ENCODE results near the gene RAI1.
A peak's percentile ranks its signal among the peaks of the same experiment; 100 is the strongest.

RAI1 gene

DNA sequence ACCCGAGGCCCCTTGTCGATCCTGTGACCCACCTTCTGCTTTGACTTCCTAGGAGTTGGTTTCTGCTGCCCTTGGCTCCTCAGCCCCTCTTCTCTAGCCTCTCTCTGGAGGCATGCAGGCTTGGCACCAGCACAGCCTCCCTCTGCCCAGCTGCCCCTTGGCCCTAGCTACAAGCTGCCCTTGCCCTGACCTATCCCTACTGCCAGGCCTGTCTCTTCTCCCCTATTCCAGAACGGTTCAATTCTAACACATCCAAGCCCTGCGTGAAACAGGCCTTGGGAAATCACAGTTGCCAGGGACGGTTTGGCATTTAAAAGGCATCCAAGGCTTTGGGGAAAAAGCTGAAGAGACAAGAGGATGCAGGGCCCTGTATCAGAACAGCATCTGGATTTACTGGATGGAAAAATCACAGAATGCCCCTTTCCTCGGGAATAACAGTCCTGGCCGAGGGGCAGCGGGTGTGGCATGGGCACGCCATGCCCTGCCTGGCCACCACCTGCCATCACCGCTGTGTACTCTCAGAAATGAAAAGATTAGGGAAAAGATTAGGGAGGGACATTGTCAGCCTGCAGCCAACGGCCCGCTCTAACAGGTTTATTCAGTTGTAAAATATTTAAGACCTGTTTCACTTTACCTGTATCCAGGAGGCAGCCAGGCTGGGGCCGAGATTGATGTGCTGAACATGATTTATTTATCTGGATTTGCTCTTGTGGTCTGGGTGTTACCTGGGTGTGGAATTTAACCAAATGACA is 15.8 kb downstream of the RAI1 start:
- H3K4me3 ChIP-seq (replicated peaks in 1 of 2; ENCODE audit: low read depth in 2 of 2, low read length in 2 of 2): no peak overlapping the region
- TF ChIP-seq, protein P1, sequence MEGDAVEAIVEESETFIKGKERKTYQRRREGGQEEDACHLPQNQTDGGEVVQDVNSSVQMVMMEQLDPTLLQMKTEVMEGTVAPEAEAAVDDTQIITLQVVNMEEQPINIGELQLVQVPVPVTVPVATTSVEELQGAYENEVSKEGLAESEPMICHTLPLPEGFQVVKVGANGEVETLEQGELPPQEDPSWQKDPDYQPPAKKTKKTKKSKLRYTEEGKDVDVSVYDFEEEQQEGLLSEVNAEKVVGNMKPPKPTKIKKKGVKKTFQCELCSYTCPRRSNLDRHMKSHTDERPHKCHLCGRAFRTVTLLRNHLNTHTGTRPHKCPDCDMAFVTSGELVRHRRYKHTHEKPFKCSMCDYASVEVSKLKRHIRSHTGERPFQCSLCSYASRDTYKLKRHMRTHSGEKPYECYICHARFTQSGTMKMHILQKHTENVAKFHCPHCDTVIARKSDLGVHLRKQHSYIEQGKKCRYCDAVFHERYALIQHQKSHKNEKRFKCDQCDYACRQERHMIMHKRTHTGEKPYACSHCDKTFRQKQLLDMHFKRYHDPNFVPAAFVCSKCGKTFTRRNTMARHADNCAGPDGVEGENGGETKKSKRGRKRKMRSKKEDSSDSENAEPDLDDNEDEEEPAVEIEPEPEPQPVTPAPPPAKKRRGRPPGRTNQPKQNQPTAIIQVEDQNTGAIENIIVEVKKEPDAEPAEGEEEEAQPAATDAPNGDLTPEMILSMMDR (IDR thresholded peaks at IDR 0.05; ENCODE audit: low read depth, low read length): no peak
- no peak for DNase-seq (ENCODE audit: low read depth in 2 of 2)

DNA sequence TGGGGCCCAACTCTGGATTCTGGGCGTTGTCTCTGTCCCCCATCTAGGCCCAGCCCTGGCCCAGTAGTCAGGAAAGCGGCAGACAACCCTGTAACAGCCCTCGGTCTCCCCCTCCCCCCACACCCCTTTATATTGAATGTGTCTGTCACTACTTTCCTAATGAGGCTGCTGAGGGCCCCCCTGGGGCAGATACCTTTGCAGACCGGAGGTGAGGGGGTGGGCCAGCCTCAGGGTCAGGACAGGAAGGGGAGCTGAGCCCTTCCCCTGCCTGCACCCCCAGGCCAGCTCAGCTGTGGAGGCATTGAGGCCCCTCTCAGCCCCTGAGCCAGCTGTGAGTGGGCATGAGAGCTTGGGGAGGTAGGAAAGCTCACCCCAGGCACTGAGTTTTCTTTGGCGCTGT is 17.1 kb downstream of the RAI1 start:
- no peak for DNase-seq (ENCODE audit: low read depth in 2 of 2)
- TF ChIP-seq, protein P1 (IDR thresholded peaks at IDR 0.05; ENCODE audit: low read depth, low read length): no peak
- no peak overlapping the region for H3K4me3 ChIP-seq (replicated peaks in 1 of 2; ENCODE audit: low read depth in 2 of 2, low read length in 2 of 2)

DNA sequence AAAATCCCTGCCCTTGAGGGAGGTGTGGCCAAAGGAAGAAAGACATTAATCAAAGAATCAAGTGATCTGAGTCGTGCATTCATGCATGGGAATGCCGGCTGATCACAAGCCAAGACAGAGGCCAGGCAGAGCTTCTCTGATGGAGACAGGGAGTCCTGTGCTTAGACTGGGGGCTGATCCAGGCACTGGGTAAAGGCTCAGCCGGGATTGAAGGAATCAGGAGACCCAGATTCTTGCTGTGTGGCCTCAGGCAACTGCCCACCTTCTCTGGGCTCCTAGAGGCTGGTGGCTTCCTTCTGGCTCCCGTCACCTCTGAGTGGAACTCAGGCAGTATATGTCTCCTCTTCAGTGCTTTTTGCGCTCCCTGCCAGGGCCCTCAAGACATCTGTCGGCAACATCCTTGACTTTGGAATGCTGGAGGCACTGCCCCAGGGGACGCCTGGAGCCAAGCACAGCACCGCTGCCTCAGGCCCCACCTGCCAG is 17.7 kb downstream of the RAI1 start:
- no peak overlapping the region for H3K4me3 ChIP-seq (replicated peaks in 1 of 2; ENCODE audit: low read depth in 2 of 2, low read length in 2 of 2)
- DNase-seq (ENCODE audit: low read depth in 2 of 2): peak in 1 of 2 donors; percentile 29
- TF ChIP-seq, protein P1 (IDR thresholded peaks at IDR 0.05; ENCODE audit: low read depth, low read length): no peak

DNA sequence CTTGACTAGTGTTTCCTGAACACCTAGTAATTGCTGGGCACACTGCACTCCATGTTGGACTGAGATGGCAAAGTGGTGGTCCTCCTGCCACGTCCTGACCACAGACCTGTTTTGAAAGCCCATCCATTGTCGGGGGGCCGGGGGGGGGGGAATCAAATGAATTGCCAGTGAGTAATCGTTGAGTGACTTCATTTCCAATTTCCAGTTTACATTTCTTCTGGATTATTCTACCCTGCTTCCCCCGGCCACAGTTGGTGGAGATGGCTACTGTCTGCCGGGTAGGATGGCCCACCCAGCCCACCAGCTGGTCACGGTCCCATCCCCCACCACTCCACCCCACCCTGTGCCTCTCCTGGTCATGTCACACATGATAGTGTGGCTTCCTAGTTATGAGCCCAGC is 18.2 kb downstream of the RAI1 start:
- TF ChIP-seq, protein P1 (IDR thresholded peaks at IDR 0.05; ENCODE audit: low read depth, low read length): no peak
- no peak for DNase-seq (ENCODE audit: low read depth in 2 of 2)
- no peak overlapping the region for H3K4me3 ChIP-seq (replicated peaks in 1 of 2; ENCODE audit: low read depth in 2 of 2, low read length in 2 of 2)

DNA sequence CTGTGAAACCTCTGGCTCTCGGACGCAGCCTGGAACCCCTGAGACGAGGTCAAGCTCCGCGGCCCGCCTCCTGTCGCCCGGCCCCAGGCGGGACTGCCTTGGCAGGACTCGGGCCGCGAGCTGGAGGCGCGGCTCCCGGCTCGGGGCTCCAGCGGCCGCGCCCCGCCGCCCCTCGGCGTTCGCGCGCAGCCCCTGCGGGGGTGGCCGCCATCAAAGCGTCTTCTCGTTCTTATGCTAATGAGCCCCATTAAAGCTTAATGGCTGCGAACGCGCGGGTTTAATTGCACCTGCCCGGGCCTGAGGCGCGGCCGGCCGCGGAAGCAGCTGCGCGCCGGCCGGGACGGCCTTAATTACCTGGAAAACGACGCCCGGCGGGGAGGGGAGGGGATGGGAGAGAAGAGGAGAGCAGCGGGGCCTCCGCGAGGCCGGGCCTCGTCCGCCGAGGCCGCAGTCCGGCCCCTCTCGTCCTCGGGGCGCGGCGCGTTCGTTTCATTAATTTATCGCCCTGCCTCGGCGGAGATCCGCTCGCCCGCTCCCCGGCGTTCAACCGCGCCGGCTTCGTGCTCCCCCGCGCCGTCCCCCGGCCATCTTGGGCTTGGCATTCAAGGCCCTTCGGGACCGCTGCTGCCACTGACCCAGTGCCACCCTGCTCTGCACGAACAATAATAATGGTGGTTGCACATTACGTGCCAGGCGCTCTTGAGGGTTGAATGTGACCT is 19.2 kb downstream of the RAI1 start:
- TF ChIP-seq, protein P1 (IDR thresholded peaks at IDR 0.05; ENCODE audit: low read depth, low read length): no peak
- H3K4me3 ChIP-seq (replicated peaks in 1 of 2; ENCODE audit: low read depth in 2 of 2, low read length in 2 of 2): no peak overlapping the region
- DNase-seq (ENCODE audit: low read depth in 2 of 2): no peak

DNA sequence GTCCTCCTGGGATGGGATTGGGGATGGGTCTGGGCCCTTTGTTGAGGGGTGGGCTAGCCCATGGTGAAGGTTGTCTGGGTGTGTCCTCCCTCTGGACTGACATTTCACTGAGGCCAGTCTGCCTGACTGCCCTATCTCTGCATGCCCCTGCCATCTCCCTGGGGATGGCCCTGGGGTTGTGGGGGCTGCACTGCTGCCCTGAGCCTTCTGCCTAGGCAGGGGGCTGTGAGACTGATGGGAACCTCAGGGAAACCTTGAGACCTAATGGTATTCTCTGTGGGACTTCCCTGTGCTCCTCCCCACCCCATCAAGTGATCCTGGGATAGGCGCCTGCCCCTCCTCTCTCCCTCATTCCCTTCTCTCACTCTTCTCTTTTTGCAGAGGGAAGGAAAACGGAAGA is 19.9 kb downstream of the RAI1 start:
- TF ChIP-seq, protein P1 (IDR thresholded peaks at IDR 0.05; ENCODE audit: low read depth, low read length): no peak
- no peak for DNase-seq (ENCODE audit: low read depth in 2 of 2)
- H3K4me3 ChIP-seq (replicated peaks in 1 of 2; ENCODE audit: low read depth in 2 of 2, low read length in 2 of 2): no peak overlapping the region
